Measurements from ENCODE around the gene ZW10.
"Not testable (repeated sequence)": the region's sequence is repeated elsewhere in the genome, so short reads cannot be mapped to it uniquely, and the experiment has no call there.

ZW10 gene

DNA sequence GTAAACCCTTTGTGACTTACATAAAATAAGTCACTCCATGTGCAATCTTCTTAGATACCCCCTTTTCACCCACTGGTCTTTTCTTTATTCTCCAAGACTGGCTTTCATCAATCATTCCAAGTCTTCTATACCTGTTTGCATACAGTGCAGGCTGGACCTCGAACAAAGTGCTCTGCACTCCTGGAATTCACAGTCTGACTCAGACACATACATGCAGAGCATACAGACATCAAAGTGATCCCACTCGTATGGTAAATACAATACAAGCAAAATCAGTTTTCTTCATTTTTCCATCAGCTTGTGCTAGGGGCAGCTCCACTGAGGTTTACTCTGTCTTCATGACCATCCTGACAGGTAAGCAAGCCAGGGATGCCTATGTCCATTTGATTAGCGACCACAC, 50.6 kb downstream of the ZW10 start:
- WGBS: 92% methylated on average over 3 of the region's 3 CpGs
- Histone ChIP-seq H3K27me3 (ENCODE audit: insufficient read depth, low read length) (no peaks in the 10 kb centered on the region), H3K9me3 (ENCODE audit: insufficient read depth, low read depth, low read length) (no peaks in the 10 kb centered on the region), H3K27ac (ENCODE audit: low read depth, low read length) (no peak overlapping the region), H3K4me3 (ENCODE audit: low read length) (no peak overlapping the region), H3K9ac (ENCODE audit: low read depth, low read length) (no peak overlapping the region), H3K4me1 (ENCODE audit: insufficient read depth, low read length) (no peaks in the 10 kb centered on the region), H3K36me3 (ENCODE audit: insufficient read depth, low read length) (no peaks in the 10 kb centered on the region)

DNA sequence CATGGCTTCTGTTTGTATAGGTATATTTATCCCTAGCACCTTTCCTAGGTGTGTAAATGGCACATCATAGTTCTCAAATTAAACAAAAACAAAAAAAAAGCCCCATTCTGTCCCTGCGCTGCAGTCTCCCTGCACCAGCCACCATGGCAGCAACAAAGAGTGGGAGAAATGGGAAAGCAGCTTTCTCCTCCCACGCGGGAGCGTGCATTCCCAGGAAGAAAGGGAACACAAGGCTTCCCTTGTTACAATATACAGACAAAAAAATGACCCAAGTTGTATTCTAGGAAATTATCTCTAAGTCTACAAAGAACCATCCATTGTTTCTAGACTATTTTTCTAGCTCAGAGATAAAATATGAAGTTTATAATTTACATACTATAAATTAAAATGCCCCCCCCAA, 51.3 kb downstream of the ZW10 start:
- Histone ChIP-seq H3K27ac (ENCODE audit: low read depth, low read length) (no peak overlapping the region), H3K9me3 (ENCODE audit: insufficient read depth, low read depth, low read length) (no peaks in the 10 kb centered on the region), H3K36me3 (ENCODE audit: insufficient read depth, low read length) (no peaks in the 10 kb centered on the region), H3K4me3 (ENCODE audit: low read length) (no peak overlapping the region), H3K27me3 (ENCODE audit: insufficient read depth, low read length) (no peaks in the 10 kb centered on the region), H3K4me1 (ENCODE audit: insufficient read depth, low read length) (no peaks in the 10 kb centered on the region), H3K9ac (ENCODE audit: low read depth, low read length) (no peak overlapping the region)
- 88% methylated on average over 4 of the region's 4 CpGs for WGBS

DNA sequence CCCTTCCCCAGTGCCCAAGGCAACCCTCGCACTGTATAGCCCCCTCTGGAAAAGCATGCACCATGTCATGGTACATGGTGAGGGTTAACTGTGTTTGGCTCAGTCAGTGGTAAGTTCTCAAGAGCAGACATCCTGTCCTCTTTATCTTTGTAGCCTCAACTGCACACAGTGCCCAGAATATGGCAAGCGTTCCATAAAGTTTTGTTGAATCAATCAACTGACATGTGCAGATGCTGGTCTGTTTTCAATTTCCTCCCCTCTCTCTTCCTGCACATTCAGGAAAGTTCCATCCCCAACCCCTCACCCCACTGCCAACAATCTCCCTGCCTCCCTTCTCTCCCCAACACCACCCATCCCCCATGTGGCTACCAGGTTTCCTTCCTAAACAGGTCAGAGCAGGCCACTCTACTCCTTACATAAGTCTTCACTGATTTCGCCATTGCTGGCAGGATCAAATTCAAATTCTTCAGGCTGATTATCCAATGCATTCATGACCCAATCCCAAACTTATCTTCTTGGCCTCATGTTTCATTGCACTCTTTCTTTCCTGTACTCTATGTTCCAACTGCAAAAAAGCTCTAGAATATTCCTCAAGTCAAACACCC, 51.9 kb downstream of the ZW10 start:
- Histone ChIP-seq H3K36me3 (ENCODE audit: insufficient read depth, low read length) (no peaks in the 10 kb centered on the region), H3K4me3 (ENCODE audit: low read length) (no peak overlapping the region), H3K4me1 (ENCODE audit: insufficient read depth, low read length) (no peaks in the 10 kb centered on the region), H3K9ac (ENCODE audit: low read depth, low read length) (no peak overlapping the region), H3K27ac (ENCODE audit: low read depth, low read length) (no peak overlapping the region), H3K9me3 (ENCODE audit: insufficient read depth, low read depth, low read length) (no peaks in the 10 kb centered on the region), H3K27me3 (ENCODE audit: insufficient read depth, low read length) (no peaks in the 10 kb centered on the region)
- WGBS: 98% methylated on average over 3 of the region's 3 CpGs

DNA sequence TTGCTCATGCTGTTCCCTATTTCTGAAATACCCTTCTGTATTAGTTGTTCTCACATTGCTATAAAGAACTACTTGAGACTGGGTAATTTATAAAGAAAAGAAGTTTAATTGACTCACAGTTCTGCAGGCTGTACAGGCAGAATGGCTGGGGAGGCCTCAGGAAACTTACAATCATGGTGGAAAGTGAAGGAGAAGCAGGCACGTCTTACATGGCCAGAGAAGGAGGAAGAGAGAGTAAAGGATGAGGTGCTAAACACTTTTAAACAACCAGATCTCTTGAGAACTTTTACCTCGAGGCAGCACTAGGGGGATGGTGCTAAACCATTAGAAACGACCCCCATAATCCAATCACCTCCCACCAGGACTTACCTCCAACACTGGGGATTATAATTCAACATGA, 53.0 kb downstream of the ZW10 start:
- H3K4me3 ChIP-seq (ENCODE audit: low read length); H3K9ac ChIP-seq (ENCODE audit: low read depth, low read length); H3K36me3 ChIP-seq (ENCODE audit: insufficient read depth, low read length); H3K27ac ChIP-seq (ENCODE audit: low read depth, low read length); H3K27me3 ChIP-seq (ENCODE audit: insufficient read depth, low read length); H3K4me1 ChIP-seq (ENCODE audit: insufficient read depth, low read length); H3K9me3 ChIP-seq (ENCODE audit: insufficient read depth, low read depth, low read length): not testable (repeated sequence)
- 89% methylated on average over 3 of the region's 3 CpGs for WGBS

DNA sequence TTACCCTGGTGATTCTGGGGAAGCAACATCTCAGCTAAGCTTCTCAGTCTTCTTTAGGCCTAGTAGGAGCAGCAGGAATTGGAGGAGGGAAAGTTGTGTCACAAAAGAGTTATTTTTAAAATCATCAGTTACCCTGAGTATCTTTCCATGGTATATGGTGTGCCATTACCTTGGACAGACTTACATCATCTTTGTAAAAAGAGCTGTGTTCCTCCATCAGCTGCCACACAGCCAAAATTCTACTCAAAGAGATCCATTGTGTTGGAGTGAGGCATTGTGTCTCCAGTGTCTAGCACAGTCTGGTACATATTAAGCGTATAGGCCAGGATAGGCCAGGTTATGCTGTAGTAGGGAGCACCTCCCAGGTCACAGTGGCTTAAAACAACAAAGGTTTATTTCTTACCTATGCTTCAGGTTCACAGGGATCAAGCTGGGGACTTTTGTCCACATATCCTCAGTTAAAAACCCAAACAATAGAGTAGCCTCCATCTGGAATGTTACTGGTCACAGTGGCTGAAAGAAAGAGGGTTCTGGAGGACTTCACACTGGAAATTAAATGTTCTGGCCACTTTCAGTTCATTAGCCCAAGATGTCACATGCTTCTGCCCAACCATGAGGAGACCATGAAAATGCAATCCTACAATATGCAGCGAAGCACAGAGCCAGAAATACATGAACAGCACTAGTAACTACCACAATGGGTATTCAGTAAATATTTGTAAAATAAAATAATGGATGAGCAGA, 57.4 kb downstream of the ZW10 start:
- no peak overlapping the region for H3K27ac ChIP-seq (ENCODE audit: low read depth, low read length)
- no peaks in the 10 kb centered on the region for H3K36me3 ChIP-seq (ENCODE audit: insufficient read depth, low read length)

DNA sequence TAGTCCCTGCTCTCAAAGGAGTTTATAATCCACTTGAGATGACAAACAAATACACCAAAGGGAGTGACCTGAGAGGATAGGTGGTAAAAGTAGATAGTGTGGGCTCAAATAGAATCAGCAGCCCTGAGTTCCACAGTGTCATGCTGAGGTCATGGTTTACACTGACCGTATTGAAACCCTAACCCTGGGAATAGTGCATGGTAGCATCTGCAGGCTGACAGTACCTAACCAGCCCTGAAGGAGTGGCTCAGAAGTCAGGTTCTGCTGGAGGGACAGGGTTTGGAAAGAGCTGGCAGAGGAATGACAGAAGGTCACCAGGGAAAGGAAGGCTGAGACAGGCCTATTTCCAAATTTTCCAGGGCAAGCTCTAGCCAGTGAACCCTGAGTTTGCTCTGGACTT, 58.2 kb downstream of the ZW10 start:
- Histone ChIP-seq H3K4me3 (ENCODE audit: low read length) (no peak overlapping the region), H3K36me3 (ENCODE audit: insufficient read depth, low read length) (no peaks in the 10 kb centered on the region), H3K9ac (ENCODE audit: low read depth, low read length) (no peak overlapping the region), H3K27me3 (ENCODE audit: insufficient read depth, low read length) (no peaks in the 10 kb centered on the region), H3K27ac (ENCODE audit: low read depth, low read length) (no peak overlapping the region), H3K4me1 (ENCODE audit: insufficient read depth, low read length) (no peaks in the 10 kb centered on the region), H3K9me3 (ENCODE audit: insufficient read depth, low read depth, low read length) (peaks cover 4% of the 10 kb centered on the region; the same call in 1 of the 2 replicates)
- WGBS: 90% methylated on average over 1 of the region's 1 CpG

More for the DNA sequence above, 57.4 kb downstream of the ZW10 start:
- Histone ChIP-seq H3K9me3 (ENCODE audit: insufficient read depth, low read depth, low read length) (peaks cover under 1% of the 10 kb centered on the region; the same call in 1 of the 2 replicates), H3K9ac (ENCODE audit: low read depth, low read length) (no peak overlapping the region), H3K4me3 (ENCODE audit: low read length) (no peak overlapping the region), H3K4me1 (ENCODE audit: insufficient read depth, low read length) (no peaks in the 10 kb centered on the region), H3K27me3 (ENCODE audit: insufficient read depth, low read length) (no peaks in the 10 kb centered on the region)
- 97% methylated on average over 2 of the region's 2 CpGs for WGBS

DNA sequence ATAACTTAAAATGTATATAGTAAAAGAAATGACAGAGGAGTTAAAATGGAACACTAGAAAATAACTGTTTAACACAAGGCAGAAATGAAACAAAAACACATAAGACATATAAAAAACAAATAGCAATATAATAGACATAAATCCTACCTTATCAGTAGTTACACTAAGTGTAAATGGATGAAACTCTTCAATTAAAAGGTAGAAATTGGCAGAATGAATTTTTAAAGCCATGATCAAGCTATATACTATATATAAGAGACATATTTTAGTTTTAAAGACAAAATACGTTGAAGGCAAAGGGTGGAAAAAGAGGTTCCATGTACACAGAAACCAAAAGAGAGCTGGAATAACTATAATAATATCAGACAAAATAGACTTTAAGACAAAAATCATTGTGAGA, 62.5 kb downstream of the ZW10 start:
- Histone ChIP-seq H3K27ac (ENCODE audit: low read depth, low read length) (no peak overlapping the region), H3K9me3 (ENCODE audit: insufficient read depth, low read depth, low read length) (peaks cover 10% of the 10 kb centered on the region; the same call in 1 of the 2 replicates), H3K4me3 (ENCODE audit: low read length) (no peak overlapping the region), H3K4me1 (ENCODE audit: insufficient read depth, low read length) (peaks cover 7% of the 10 kb centered on the region; the same call in 1 of the 2 replicates), H3K27me3 (ENCODE audit: insufficient read depth, low read length) (no peaks in the 10 kb centered on the region), H3K36me3 (ENCODE audit: insufficient read depth, low read length) (no peaks in the 10 kb centered on the region), H3K9ac (ENCODE audit: low read depth, low read length) (no peak overlapping the region)
- WGBS: no CpG with 5 or more reads among the region's 1 CpG

DNA sequence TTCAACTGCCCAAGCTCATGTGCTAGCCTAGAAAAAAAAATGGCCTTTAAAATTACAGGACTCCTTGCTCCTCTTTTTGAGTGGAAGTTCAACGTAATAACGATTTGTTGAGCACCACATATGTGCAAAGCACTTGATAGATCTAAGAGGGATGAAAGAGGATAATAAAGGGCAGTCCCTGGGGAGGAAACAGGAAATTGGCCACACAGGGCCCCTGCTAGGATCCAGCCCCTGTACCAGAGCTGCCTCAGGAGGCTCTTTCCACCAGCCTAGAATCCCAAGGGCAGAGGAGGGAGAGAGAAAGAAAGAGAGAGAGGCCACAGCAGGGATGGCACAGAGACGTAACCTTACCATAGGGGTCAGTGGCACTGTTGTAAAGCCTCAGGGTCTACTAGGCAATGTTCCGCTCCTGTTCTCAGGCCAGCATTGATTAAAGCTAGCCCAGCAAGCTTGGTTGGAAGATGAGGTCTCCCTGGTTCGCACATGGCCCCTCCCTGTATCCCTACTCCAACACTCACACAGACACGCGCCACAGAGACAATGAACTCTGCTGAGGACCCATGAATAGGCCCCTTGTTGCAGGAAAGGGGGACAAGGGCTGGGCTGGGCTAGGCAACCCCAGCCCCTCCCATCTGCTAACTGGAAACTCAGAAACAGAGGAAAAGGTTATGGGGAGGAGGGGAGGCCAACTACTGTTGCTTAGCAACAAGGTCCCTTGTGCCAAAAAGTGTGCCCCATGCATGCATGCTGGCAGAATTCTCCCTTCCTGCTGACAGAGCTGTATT, 67.4 kb downstream of the ZW10 start, which contains the start of gene TMPRSS5:
TMPRSS5 (minus strand) TSS at position 438 of the 785 bp plus-strand sequence; CDS start at position 354, 84 bp downstream.
- WGBS: 95% methylated on average over 7 of the region's 7 CpGs

DNA sequence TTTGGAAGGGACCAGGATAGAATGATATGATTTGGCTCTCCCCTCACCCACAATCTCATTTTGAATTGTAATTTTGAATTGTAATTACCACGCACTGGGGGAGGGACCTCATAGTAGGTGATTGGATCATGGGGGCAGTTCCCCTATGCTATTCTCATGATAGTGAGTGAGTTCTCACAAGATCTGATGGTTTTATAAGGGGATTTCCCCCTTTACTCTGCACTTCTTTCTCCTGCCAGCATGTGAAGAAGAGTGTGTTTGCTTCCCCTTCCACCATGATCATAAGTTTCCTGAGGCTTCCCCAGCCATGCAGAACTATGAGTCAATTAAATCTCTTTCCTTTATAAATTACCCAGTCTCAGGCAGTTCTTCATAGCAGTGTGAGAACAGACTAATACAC, 69.9 kb downstream of the ZW10 start:
- not testable (repeated sequence) for H3K9ac ChIP-seq (ENCODE audit: low read depth, low read length); H3K27ac ChIP-seq (ENCODE audit: low read depth, low read length); H3K4me3 ChIP-seq (ENCODE audit: low read length); H3K9me3 ChIP-seq (ENCODE audit: insufficient read depth, low read depth, low read length); H3K36me3 ChIP-seq (ENCODE audit: insufficient read depth, low read length); H3K27me3 ChIP-seq (ENCODE audit: insufficient read depth, low read length); H3K4me1 ChIP-seq (ENCODE audit: insufficient read depth, low read length)
- WGBS: 100% methylated on average over 1 of the region's 1 CpG

More for the DNA sequence above, 67.4 kb downstream of the ZW10 start, which contains the start of gene TMPRSS5:
- H3K27ac ChIP-seq (ENCODE audit: low read depth, low read length): no peak within 1 kb of the TSS
- H3K4me1 ChIP-seq (ENCODE audit: insufficient read depth, low read length): peaks cover 9% of the 10 kb centered on the region; the same call in 1 of the 2 replicates
- no peak within 1 kb of the TSS for H3K9ac ChIP-seq (ENCODE audit: low read depth, low read length)
- H3K36me3 ChIP-seq (ENCODE audit: insufficient read depth, low read length): no peaks in the 10 kb centered on the region
- peaks cover 10% of the 10 kb centered on the region; the same call in 1 of the 2 replicates for H3K9me3 ChIP-seq (ENCODE audit: insufficient read depth, low read depth, low read length)
- no peak within 1 kb of the TSS for H3K4me3 ChIP-seq (ENCODE audit: low read length)
- H3K27me3 ChIP-seq (ENCODE audit: insufficient read depth, low read length): no peaks in the 10 kb centered on the region

DNA sequence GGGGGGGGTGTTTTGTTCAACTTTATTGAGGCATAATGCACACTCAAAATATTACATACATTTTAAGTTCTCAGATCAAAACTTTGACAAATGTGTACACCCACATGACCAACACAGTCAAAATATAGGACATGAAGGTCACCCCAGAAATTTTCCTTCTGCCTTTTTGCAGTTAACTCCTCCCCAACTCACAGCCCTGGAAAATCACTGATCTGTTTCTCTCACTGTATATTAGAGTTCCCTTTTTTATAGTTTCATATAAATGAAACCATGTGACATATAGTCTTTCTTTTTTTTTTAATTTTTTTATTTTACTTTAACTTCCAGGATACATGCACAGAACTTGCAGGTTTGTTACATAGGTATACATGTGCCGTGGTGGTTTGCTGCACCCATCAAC, 72.0 kb downstream of the ZW10 start:
- H3K4me3 ChIP-seq (ENCODE audit: low read length): no peak overlapping the region
- no peaks in the 10 kb centered on the region for H3K36me3 ChIP-seq (ENCODE audit: insufficient read depth, low read length)
- no peak overlapping the region for H3K9ac ChIP-seq (ENCODE audit: low read depth, low read length)
- H3K4me1 ChIP-seq (ENCODE audit: insufficient read depth, low read length): peaks cover 8% of the 10 kb centered on the region; the same call in 1 of the 2 replicates
- no peaks in the 10 kb centered on the region for H3K27me3 ChIP-seq (ENCODE audit: insufficient read depth, low read length)
- WGBS: 100% methylated on average over 1 of the region's 1 CpG
- no peaks in the 10 kb centered on the region for H3K9me3 ChIP-seq (ENCODE audit: insufficient read depth, low read depth, low read length)
- no peak overlapping the region for H3K27ac ChIP-seq (ENCODE audit: low read depth, low read length)

DNA sequence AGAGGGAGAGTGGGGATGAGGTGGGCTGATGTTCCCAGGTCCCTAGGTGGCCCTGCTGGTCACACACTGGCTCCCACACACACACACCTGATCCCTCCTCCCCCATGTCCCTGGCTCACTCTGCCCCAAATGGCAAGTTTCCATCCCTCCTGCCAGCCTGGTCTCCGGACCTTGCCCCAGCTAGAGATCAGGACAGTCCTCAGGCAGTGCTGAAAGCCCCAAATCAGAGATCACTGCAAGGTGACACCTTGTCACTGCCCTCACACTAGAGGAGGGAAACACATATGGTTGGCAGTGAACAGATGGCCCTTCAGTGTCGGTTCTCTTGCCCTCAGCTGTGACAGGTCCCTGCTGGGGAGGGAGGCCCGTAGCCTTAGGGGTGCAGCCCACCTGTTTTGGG, 75.0 kb downstream of the ZW10 start:
- Histone ChIP-seq H3K27me3 (ENCODE audit: insufficient read depth, low read length) (no peaks in the 10 kb centered on the region), H3K4me1 (ENCODE audit: insufficient read depth, low read length) (no peaks in the 10 kb centered on the region), H3K27ac (ENCODE audit: low read depth, low read length) (no peak overlapping the region), H3K36me3 (ENCODE audit: insufficient read depth, low read length) (no peaks in the 10 kb centered on the region), H3K9ac (ENCODE audit: low read depth, low read length) (no peak overlapping the region), H3K4me3 (ENCODE audit: low read length) (no peak overlapping the region), H3K9me3 (ENCODE audit: insufficient read depth, low read depth, low read length) (no peaks in the 10 kb centered on the region)
- 87% methylated on average over 3 of the region's 3 CpGs for WGBS
